Hepatic stellate cell (primary cell): ENCODE measurements around the gene TMEM218.

Source experiments
- DNase-seq: peaks from one replicate; pipeline ENCODE4 v3.0.0; 2011; ENCODE audit warnings: low spot score

Gene TMEM218

GRCh38 chr11:125055107-125055715, 56.2 kb downstream of the TMEM218 start:
- DNase-seq: no peak

GRCh38 chr11:125053167-125053566, 58.3 kb downstream of the TMEM218 start:
- no peak for DNase-seq

DNA sequence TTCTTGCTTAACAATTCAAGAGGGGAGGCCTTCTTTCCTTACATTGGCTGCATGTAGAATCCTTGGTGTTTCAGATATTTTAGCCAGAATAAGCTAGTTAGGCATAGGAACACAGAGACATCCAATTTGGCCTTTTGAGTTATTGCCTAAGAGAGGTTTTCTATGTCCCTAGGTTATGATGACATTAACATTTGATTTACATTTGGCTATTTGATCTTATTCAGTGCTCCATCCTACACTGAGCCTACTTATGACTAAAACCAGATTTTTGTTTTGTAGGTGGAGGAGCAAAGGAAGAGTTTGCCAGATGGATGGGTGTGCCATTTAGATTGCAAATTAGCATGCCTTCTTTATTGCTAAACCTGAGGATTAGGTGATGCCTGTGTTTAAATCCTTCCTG, 59.4 kb downstream of the TMEM218 start:
- no peak for DNase-seq

GRCh38 chr11:125049164-125049792, 62.1 kb downstream of the TMEM218 start:
- DNase-seq: no peak
